HepG2 (cell line): ENCODE measurements around the gene ZFR2. TPM values are rescaled to one million over a fixed set of nuclear protein-coding genes. Genes with fewer than 3 reads are reported as not detected.

Experiments
- ATAC-seq: fragments of 200-7000 bp; cut with Tn5 transposase; 3 replicates; pipeline ENCODE4 v1.9.1; 2020; ENCODE audit warnings: mild to moderate bottlenecking, moderate library complexity
- BruUV-seq: library from RNA; stranded (reverse); fragments of 400-500 nt; replicated peaks from 2 replicates; lab custom pipeline; 2021; lab: Mats Ljungman, UMichigan
- CTCF ChIA-PET: fragments of 300-600 bp; formaldehyde crosslinking; extraction: SDS; loops from one replicate; lab custom pipeline; 2021; ENCODE audit warnings: low total read pairs, inconsistent platforms, low intra/inter-chr PET ratio; lab: Yijun Ruan, JAX
- POLR2A ChIA-PET: fragments of 350-600 bp; sonication (Branson Sonifier 250); formaldehyde crosslinking; loops from one replicate; lab custom pipeline; 2020; ENCODE audit warnings: antibody characterized with exemption, inconsistent platforms; lab: Yijun Ruan, JAX
- DNase-seq: peaks from one replicate; pipeline ENCODE4 v3.0.0-alpha.2; 2015; ENCODE audit warnings: low spot score
- FAIRE-seq: peaks from 3 replicates; lab custom pipeline; 2011; peaks lifted over from hg19 to GRCh38; lab: Jason Lieb, UNC
- H2AFZ ChIP-seq: one replicate; pipeline ENCODE4 v1.6.1; 2011; ENCODE audit warnings: low read length, inconsistent platforms
- H3K27ac ChIP-seq: fragments of 300-600 bp; 3 replicates; pipeline ENCODE4 v1.8.0; 2011; ENCODE audit warnings: mixed run types, mild to moderate bottlenecking, mixed read lengths, low read length, inconsistent platforms; ENCODE audit not compliant: insufficient read depth; ENCODE audit errors: extremely low read length
- H3K27me3 ChIP-seq, 2 experiments: fragments of 200-600 bp in 1 of 2; 2 replicates in 1 of 2; 3 replicates in 1 of 2; pipeline versions ENCODE4 v1.6.0 to v1.8.0; 2011; ENCODE audit warnings: low read length in 2 of 2, mild to moderate bottlenecking in 2 of 2, moderate library complexity in 2 of 2, inconsistent platforms in 1 of 2; ENCODE audit not compliant: insufficient read depth in 2 of 2, control insufficient read depth in 1 of 2
- H3K36me3 ChIP-seq, 2 experiments: fragments of 200-600 bp in 1 of 2; replicated peaks in 1 of 2; 2 replicates in 1 of 2; 3 replicates in 1 of 2; pipeline versions ENCODE4 v1.5.1 to v1.8.0; 2011; ENCODE audit warnings: low read length in 2 of 2, inconsistent platforms in 1 of 2; ENCODE audit not compliant: insufficient read depth in 2 of 2, control insufficient read depth in 1 of 2
- H3K4me1 ChIP-seq: 2 replicates; pipeline ENCODE4 v1.5.1; 2012; ENCODE audit warnings: low read length, inconsistent platforms; ENCODE audit not compliant: insufficient read depth
- H3K4me2 ChIP-seq: 2 replicates; pipeline ENCODE4 v1.6.0; 2011; ENCODE audit warnings: low read depth, low read length, inconsistent platforms
- H3K4me3 ChIP-seq, 3 experiments: fragments of 200-600 bp in 1 of 3; sonication (generic), shearing (Covaris generic) in 1 of 3; replicated peaks in 1 of 3; 2 replicates each; pipeline ENCODE4 v1.5.1; 2011 to 2016; ENCODE audit warnings: low read length in 3 of 3, inconsistent platforms in 2 of 3, low read depth in 2 of 3, mild to moderate bottlenecking in 2 of 3, control low read depth in 1 of 3, mixed read lengths in 1 of 3; ENCODE audit not compliant: insufficient read depth in 1 of 3
- H3K79me2 ChIP-seq: one replicate; pipeline ENCODE4 v1.6.1; 2011; ENCODE audit warnings: low read length, inconsistent platforms; ENCODE audit not compliant: insufficient read depth
- H3K9ac ChIP-seq: 2 replicates; pipeline ENCODE4 v1.6.0; 2011; ENCODE audit warnings: mild to moderate bottlenecking, low read depth, low read length, inconsistent platforms; ENCODE audit not compliant: insufficient read depth
- H3K9me3 ChIP-seq: 2 replicates; pipeline ENCODE4 v1.5.1; 2012; ENCODE audit warnings: mild to moderate bottlenecking, low read length
- H4K20me1 ChIP-seq: 2 replicates; pipeline ENCODE4 v1.6.0; 2011; ENCODE audit warnings: inconsistent platforms, mild to moderate bottlenecking, low read length, moderate library complexity; ENCODE audit not compliant: insufficient read depth
- FOXA3 ChIP-seq: IDR thresholded peaks from 2 replicates; pipeline ENCODE4 v1.6.1; 2016; ENCODE audit warnings: missing genetic modification reagents, missing compliant biosample characterization
- LCORL ChIP-seq, 2 experiments: fragments of 450-650 bp in 1 of 2; sonication (generic) in 1 of 2; formaldehyde crosslinking in 1 of 2; IDR thresholded peaks; 2 replicates each; pipeline versions ENCODE4 v1.5.0 to v1.6.1; 2017 to 2020; ENCODE audit warnings: antibody characterized with exemption in 1 of 2, missing genetic modification reagents in 1 of 2
- SETDB1 ChIP-seq: sonication (generic); formaldehyde crosslinking; IDR thresholded peaks from 2 replicates; pipeline ENCODE4 v1.5.1; 2020; ENCODE audit warnings: missing genetic modification reagents, mild to moderate bottlenecking, borderline replicate concordance
- ZFP82 ChIP-seq: sonication (generic); formaldehyde crosslinking; IDR thresholded peaks from 2 replicates; pipeline ENCODE4 v1.5.1; 2020; ENCODE audit warnings: mild to moderate bottlenecking, missing genetic modification reagents, borderline replicate concordance
- ZNF329 ChIP-seq: sonication (generic); formaldehyde crosslinking; IDR thresholded peaks from 2 replicates; pipeline ENCODE4 v1.9.0; 2021; ENCODE audit warnings: low read depth, mild to moderate bottlenecking, missing genetic modification reagents
- ZNF331 ChIP-seq: sonication (generic); formaldehyde crosslinking; IDR thresholded peaks from 2 replicates; pipeline ENCODE4 v1.4.0; 2020; ENCODE audit warnings: missing genetic modification reagents
- WGBS: methylation state at CpG from one replicate; pipeline ENCODE4 v1.1.6; 2017; ENCODE audit warnings: low lambda C conversion rate; 5-methylcytosine and 5-hydroxymethylcytosine counted together
- in situ Hi-C: cut with HindIII; loops from 2 replicates; pipeline ENCODE4 v1.10.0; 2017; ENCODE audit warnings: low pct_unique_long_range_greater_than_20kb; ENCODE audit not compliant: extremely low pct_ligation_motif_present
- intact Hi-C: fragments of 100-400 bp; cut with micrococcal nuclease; formaldehyde crosslinking; loops from one replicate; pipeline ENCODE4 v1.10.0; 2022; ENCODE audit not compliant: unreplicated experiment
- polyA plus RNA-seq, 8 experiments: library from polyadenylated mRNA; depleted of rRNA in 3 of 8; stranded (reverse) in 7 of 8; unstranded in 1 of 8; fragments of >200 nt; fragmentation: Illumina TruSeq in 4 of 8; extraction: Trizol in 4 of 8; gene quantifications; 2 replicates each; pipeline versions ENCODE4 v1.2.1 to v1.2.3, GENCODE V29; 2011 to 2016; ENCODE audit warnings: low read depth in 4 of 8, missing spikeins in 1 of 8, mixed read lengths in 1 of 8; ENCODE audit not compliant: insufficient read depth in 1 of 8
- total RNA-seq, 5 experiments: library from RNA; depleted of rRNA; stranded (reverse); fragments of >200 nt; fragmentation: Illumina TruSeq; extraction: Trizol; gene quantifications; 2 replicates each; pipeline ENCODE4 v1.2.3, GENCODE V29; 2016; ENCODE audit warnings: low read depth in 1 of 5
- TF ChIP-seq, protein P1 (sequence below): sonication (generic); formaldehyde crosslinking; IDR thresholded peaks from 2 replicates; pipeline ENCODE4 v1.4.0; 2020; ENCODE audit warnings: missing genetic modification reagents, low read depth, mild to moderate bottlenecking, borderline replicate concordance
- TF ChIP-seq, protein P2 (sequence below): sonication (generic); formaldehyde crosslinking; IDR thresholded peaks from 2 replicates; pipeline ENCODE4 v1.5.1; 2020; ENCODE audit warnings: mild to moderate bottlenecking, missing genetic modification reagents

Gene ZFR2
- total and polyA plus RNA-seq, 2 of the 13 experiments (the other 11 are each of a cell fraction or from before 2014, with no cell fraction given) = 0.37 to 0.69 TPM

DNA sequence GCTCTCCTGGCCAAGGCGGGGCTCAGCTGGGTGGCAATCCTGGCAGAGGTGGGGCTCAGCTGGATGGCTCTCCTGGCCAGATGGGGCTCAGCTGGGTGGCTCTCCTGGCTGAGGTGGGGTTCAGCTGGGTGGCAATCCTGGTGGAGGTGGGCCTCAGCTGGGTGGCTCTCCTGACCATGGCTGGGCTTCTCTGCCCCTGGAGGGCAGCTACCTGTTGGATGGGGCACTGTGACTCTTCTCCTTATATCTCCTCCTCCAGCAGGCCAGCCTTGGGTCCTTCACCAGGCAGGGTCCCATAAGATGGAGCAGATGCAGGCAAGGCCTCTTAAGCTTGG lies 16.7 kb downstream of the ZFR2 start:
- no TSS peak for BruUV-seq
- POLR2A ChIA-PET = no interaction called here
- no peak for FAIRE-seq
- ATAC-seq = no peak
- Histone ChIP-seq H3K27me3 (peaks cover 1 to 3% of the 10 kb centered on the region in 2 experiments; a peak in 1 of 5 replicates), H3K4me1 (peaks cover 16% of the 10 kb centered on the region), H4K20me1 (no peaks in the 10 kb centered on the region), H3K9me3 (peaks cover 16% of the 10 kb centered on the region), H3K36me3 (no peaks in the 10 kb centered on the region), H3K4me3 (no peak overlapping the region), H2AFZ (no peak overlapping the region), H3K27ac (no peak overlapping the region), H3K9ac (no peak overlapping the region), H3K79me2 (no peaks in the 10 kb centered on the region), H3K4me2 (no peak overlapping the region)
- CTCF ChIA-PET = no interaction called here
- intact Hi-C loops (no loop called here), in situ Hi-C loops (loop anchor here (25.0 kb wide), 1 partner anchor 360 kb away; no protein-coding TSS in a partner anchor)
- no CpG with 5 or more reads among the region's 1 CpG for WGBS
- no peak for DNase-seq
- TF ChIP-seq ZNF331 (CRISPR knock-in tag) = peak; percentile 96
- TF ChIP-seq, protein P1, sequence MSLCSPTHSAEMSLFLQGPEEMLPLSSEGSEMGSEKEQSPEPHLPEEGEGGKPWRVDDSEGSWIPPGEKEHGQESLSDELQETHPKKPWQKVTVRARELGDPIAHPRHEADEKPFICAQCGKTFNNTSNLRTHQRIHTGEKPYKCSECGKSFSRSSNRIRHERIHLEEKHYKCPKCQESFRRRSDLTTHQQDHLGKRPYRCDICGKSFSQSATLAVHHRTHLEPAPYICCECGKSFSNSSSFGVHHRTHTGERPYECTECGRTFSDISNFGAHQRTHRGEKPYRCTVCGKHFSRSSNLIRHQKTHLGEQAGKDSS (CRISPR knock-in tag) = no peak
- TF ChIP-seq FOXA3 (CRISPR knock-in tag) = no peak

DNA sequence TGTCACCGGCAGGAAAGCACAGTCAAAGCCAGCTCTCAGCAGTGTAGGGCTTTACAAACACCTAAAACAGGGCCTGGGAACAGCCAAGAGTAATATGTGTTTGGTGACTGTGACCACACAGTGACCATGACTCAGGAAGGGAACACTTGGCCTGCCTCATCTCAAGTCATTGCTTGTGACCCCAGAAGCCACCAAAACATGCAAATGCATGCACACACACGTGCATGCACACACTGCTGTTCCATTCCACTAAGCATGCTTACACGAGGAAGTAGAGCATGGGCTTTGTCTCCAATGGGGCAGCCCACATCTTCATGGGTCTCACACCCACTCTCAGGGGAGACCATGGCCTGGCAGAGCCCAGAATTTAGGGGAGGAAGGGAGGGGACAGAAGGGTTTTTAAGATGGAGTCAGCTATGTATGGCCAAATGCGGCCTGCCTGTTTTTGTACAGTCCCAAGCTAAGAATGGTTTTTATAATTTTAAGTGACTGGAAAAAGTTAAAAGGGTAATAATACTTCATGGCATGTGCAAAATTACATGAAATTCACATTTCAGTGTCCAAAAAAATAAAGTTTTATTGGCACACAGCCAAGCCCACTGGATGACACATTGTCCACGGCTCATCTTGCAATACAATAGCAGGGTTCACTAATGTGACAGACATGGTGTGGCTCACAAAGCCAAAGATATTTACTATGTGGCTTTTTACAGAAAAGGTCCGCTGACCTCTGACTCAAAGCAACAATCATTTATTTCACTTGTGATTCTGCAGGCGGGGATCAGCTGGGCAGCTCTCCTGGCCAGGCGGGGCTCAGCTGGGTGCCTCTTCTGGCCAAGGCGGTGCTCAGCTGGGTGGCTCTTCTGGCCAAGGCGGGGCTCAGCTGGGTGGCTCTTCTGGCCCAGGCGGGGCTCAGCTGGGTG lies 17.3 kb downstream of the ZFR2 start:
- intact Hi-C loops (no loop called here), in situ Hi-C loops (loop anchor here (25.0 kb wide), 1 partner anchor 361 kb away; no protein-coding TSS in a partner anchor)
- H3K9ac ChIP-seq = no peak overlapping the region
- CTCF ChIA-PET = no interaction called here
- H3K27ac ChIP-seq = no peak overlapping the region
- peaks cover 1 to 6% of the 10 kb centered on the region in 2 experiments; a peak in 1 of 5 replicates for H3K27me3 ChIP-seq
- BruUV-seq = no TSS peak
- no peak for DNase-seq
- ATAC-seq = no peak
- no peak for FAIRE-seq
- H3K4me3 ChIP-seq = no peak overlapping the region
- H4K20me1 ChIP-seq = no peaks in the 10 kb centered on the region
- peak; percentile 100 for TF ChIP-seq ZNF331 (CRISPR knock-in tag)
- TF ChIP-seq ZFP82 (CRISPR knock-in tag) = no peak
- TF ChIP-seq, protein P2, sequence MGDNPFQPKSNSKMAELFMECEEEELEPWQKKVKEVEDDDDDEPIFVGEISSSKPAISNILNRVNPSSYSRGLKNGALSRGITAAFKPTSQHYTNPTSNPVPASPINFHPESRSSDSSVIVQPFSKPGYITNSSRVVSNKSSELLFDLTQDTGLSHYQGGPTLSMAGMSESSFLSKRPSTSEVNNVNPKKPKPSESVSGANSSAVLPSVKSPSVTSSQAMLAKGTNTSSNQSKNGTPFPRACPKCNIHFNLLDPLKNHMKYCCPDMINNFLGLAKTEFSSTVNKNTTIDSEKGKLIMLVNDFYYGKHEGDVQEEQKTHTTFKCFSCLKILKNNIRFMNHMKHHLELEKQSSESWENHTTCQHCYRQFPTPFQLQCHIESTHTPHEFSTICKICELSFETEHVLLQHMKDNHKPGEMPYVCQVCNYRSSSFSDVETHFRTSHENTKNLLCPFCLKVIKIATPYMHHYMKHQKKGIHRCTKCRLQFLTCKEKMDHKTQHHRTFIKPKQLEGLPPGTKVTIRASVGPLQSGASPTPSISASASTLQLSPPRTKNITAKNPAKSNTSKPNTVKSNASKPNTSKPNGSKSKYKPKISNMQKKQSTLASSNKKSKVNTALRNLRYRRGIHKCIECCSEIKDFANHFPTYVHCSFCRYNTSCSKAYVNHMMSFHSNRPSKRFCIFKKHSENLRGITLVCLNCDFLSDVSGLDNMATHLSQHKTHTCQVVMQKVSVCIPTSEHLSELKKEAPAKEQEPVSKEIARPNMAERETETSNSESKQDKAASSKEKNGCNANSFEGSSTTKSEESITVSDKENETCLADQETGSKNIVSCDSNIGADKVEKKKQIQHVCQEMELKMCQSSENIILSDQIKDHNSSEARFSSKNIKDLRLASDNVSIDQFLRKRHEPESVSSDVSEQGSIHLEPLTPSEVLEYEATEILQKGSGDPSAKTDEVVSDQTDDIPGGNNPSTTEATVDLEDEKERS = 0 out of 2 replicates have a peak, but pooled peaks have one; percentile 27
- TF ChIP-seq ZNF329 (CRISPR knock-in tag) = no peak
- peak; percentile 41; the same call in 1 of the 2 replicates for TF ChIP-seq LCORL (IDR thresholded peaks at IDR 0.05)
- TF ChIP-seq LCORL (CRISPR knock-in tag; IDR thresholded peaks at IDR 0.05) = no peak
- TF ChIP-seq SETDB1 (CRISPR knock-in tag) = peak; percentile 99
- H3K9me3 ChIP-seq = peaks cover 16% of the 10 kb centered on the region
- H3K36me3 ChIP-seq = no peaks in the 10 kb centered on the region
- H3K79me2 ChIP-seq = no peaks in the 10 kb centered on the region
- H3K4me1 ChIP-seq = peaks cover 22% of the 10 kb centered on the region
- H2AFZ ChIP-seq = no peak overlapping the region
- no peak overlapping the region for H3K4me2 ChIP-seq
- WGBS = 47% methylated on average over 9 of the region's 11 CpGs
- POLR2A ChIA-PET = no interaction called here
